HG03280 (cell line): ENCODE results near the gene SOBP.
"Not testable (repeated sequence)": the region's sequence is repeated elsewhere in the genome, so short reads cannot be mapped to it uniquely, and the experiment has no call there.

Experiments
- ATAC-seq: cut with Tn5 transposase; IDR thresholded peaks from one replicate; pipeline ENCODE4 v1.9.1; 2021; ENCODE audit warnings: mild to moderate bottlenecking, moderate library complexity; ENCODE audit not compliant: unreplicated experiment

The SOBP gene

GRCh38 chr6:107546691-107547450, 57.0 kb downstream of the SOBP start:
- no peak for ATAC-seq

GRCh38 chr6:107547451-107547840, 57.5 kb downstream of the SOBP start:
- ATAC-seq: no peak

GRCh38 chr6:107550241-107550840, 60.4 kb downstream of the SOBP start:
- no peak for ATAC-seq

DNA sequence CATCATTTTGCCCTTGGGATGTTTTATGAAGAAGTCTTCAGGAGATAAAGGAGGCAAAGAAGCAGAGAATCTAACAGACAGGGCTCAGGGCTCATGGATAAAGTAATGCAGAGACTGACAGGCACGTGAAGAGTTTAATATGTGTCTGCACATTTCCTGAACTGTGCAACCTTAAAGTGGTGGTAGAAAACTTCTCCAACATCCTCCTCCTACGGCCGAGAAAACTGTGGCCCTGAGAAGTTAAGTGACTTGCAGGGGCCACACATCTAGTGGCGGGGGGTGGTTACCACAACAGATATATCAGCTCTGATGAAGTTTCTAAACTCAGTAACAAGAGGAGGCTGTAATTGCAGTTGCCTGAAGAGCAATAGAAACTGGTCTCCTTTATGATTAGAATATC, 61.0 kb downstream of the SOBP start:
- no peak for ATAC-seq

DNA sequence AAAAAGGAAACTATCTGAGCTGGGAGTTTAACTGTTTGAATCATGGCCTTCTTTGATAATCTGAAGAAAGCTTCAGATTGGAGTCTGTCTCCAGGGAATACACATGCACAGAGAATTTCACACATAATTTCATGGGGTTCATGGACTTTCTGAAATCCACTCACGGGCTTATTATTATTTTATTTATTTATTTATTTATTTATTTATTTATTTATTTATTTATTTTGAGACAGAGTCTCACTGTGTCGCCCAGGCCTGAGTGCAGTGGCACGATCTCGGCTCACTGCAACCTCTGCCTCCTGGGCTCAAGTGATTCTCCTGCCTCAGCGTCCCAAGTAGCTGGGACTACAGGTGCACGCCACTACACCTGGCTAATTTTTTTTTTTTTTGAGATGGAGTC, 63.2 kb downstream of the SOBP start:
- ATAC-seq: not testable (repeated sequence)

DNA sequence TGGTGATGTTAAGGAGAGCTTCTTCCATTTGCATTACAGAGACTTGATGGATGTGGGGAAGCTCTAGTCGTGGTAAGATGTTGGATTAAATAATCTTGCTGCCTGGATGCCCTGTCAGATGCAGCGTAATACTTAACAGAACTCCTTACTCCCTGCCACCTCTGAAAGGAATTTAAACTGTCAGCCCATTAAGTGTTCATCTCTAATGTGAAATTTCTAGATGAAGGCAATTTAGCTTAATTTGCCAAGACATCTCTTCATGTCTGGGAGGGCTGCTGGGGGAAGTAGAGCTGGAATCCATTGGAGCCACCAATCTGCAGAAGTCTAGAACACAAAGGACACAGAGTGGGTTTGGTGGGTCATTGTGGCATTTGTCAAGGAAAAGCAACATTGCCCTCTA, 64.4 kb downstream of the SOBP start:
- no peak for ATAC-seq

GRCh38 chr6:107554918-107555317, 65.0 kb downstream of the SOBP start:
- ATAC-seq: no peak

GRCh38 chr6:107555449-107555848, 65.5 kb downstream of the SOBP start:
- no peak for ATAC-seq

DNA sequence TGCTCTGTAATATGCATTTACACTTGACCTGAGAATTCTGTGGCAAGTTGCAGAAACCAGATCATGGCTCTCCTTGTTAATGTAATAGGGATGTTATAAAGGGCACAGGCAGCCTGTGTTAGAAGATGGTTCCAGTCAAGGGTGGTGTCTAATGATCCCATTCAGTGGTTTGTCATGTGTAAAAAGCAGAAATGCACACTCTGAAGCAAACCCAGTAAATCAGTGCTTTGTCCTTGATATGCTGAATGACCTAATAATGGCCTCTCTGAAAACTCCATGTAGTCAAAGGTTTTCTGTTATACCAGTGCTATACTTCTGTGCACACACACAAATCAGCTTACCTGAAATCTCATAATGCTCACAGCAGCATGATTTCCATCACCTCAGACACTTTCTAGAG, 66.2 kb downstream of the SOBP start:
- ATAC-seq: no peak

DNA sequence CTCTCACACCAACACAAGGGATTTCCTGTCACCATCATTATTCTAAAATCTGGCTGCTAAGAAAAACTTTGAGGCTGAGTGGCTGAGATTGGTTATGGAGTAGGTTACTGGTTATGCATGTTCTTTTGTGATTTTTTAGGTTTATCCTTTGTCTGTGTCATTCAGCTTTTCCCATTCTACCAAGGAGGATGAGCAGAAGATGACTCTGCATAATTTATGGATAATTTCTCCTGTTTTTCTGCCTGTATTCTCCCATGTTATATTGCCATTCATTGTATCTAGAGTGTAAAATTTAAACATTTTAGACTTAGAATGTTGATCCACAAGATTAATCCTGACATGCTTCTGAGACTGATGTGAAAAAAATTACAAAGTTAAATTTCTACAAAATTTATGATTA, 67.8 kb downstream of the SOBP start:
- ATAC-seq: no peak

DNA sequence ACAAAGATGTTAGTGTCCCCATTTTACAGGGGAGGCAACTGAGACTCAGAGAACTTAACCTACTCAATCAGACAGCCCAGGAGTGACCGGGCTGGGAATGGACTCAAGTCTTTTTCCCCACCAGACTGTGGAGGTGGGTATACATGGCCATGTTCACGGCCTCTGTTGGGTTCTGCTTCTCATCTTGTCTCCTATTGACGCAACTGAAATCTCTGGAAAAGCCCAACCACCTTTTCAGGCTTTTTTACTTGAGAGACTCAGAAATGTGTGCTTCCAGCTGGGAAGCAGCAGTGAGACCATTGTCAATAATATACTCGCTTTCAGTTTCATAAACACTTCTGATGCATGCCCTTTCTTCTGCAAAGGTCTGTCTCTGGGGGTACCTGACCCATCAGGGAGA, 70.7 kb downstream of the SOBP start:
- ATAC-seq: no peak

DNA sequence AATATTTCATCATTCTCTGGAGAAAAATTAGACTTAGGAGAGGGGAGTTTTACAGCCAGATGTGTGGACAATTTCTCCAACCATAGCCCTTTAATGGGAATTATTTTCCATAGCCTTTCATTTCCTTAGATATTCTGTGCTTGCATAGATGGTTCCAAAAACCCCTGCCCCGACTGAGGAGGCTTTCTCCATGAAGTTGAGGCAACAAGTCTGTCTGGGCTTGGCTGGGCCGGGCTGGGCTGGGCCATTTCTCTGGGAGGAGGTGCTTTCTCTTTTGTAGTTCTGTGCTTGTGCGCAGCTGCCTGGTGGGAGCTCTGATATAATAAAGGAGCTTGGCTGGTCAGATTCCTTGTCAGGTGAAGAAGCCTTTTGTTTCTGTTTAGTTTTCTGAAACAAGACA, 71.4 kb downstream of the SOBP start:
- no peak for ATAC-seq

DNA sequence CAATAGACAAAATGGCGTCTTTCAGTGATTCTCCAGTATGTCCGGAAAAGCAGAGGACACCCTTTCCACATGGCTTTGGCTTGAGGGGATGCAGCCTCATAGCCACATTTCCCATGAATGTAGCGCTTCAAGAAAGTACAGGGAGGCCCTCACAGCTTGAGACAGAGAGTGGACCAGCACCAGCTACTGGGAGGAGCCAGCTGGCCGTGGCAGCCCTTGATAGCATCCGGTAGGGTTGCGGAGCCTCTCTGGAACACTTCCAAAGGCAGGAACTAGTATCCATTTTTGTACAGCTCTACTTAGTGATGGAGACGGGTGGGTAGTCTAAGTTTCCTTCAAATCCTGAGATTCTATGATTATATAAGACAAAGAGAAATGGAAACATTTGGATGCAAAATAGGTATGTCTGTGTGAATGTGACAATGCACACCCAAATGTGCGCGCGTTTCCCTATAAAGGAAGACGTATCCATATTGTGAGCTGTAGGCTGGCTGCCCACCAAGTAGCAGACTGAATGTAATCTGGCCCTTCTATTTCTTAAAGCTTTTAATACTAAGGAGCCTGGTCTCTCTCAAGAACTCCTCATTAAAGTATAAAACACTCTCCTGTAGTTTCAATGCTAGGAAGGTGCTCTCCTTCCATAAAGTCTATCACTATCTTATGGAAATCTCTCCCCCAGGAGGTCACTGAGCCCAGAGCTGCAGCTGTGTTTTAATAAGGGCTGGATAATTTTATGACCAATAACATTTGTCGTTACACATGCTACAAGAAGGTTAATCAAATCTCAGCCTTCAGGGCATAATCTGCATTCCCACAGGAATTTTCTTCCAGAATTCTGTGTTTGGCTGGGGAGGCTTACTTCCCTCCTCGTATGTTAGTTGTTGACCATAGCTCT, 74.0 kb downstream of the SOBP start:
- no peak for ATAC-seq

DNA sequence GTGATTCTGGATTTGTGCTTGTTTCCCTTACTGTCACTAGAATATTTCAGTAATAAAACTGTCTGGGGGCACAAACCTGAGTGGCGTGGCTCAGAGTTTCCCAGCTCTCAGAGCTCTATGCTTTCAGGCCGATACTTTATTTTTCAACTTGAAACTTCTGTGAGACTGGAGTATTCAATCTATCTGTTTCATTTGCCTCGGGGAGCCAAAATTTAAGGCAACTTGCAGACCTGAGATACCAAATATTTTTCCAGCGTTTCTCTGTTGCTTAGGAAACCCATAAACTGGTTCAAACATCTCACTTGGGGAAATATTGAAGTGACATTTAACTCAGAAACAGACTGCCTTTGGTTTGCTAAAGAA, 74.7 kb downstream of the SOBP start:
- ATAC-seq: no peak

GRCh38 chr6:107565165-107565723, 75.3 kb downstream of the SOBP start:
- ATAC-seq: no peak

- ATAC-seq: no peak
Observed at GRCh38 chr6:107567643-107568042, 77.7 kb downstream of the SOBP start.

- no peak for ATAC-seq
Observed at GRCh38 chr6:107569473-107569872, 79.6 kb downstream of the SOBP start.

GRCh38 chr6:107571354-107571753, 81.4 kb downstream of the SOBP start:
- no peak for ATAC-seq

GRCh38 chr6:107572886-107573285, 83.0 kb downstream of the SOBP start:
- no peak for ATAC-seq

- ATAC-seq: no peak
Observed at GRCh38 chr6:107574856-107575255, 84.9 kb downstream of the SOBP start.

DNA sequence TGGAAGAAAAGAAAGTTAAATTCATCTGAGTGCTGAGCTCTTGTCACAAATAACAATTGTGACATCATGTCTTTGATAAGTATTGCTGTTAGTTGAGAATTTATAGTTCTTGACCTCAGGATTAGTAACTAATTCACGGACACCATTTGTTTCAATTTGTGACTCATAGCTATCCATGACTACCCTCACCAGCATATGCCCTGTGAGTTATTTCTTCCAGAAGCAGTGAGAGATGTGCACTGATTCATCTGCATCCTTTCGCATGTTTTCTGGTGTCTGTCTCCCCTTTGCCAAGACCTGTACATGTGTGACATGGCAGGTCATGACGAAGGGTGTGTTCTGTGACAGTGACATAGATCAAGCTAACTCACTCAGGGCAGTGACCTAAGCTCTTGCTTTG, 86.9 kb downstream of the SOBP start:
- no peak for ATAC-seq
